Neural cell (in vitro differentiated cells): ENCODE results near the gene C11orf91. TPM values are rescaled to one million over a fixed set of nuclear protein-coding genes. Genes with fewer than 3 reads are reported as not detected.

Experiments used
- H2AFZ ChIP-seq: fragments of 200-600, 300-800 bp; sonication (generic), shearing (Covaris generic); 2 replicates; pipeline ENCODE4 v1.6.0; 2014; ENCODE audit warnings: low read depth, mild to moderate bottlenecking, antibody characterized with exemption, low read length, moderate library complexity
- H3F3A ChIP-seq: fragments of 200-600 bp; shearing (Covaris generic); 2 replicates; pipeline ENCODE4 v1.6.1; 2016; ENCODE audit warnings: mild to moderate bottlenecking, moderate library complexity, mixed read lengths, antibody characterized with exemption, low read length; ENCODE audit not compliant: insufficient read depth, poor library complexity, severe bottlenecking
- H3K27ac ChIP-seq: fragments of 200-600, 300-800 bp; sonication (generic), shearing (Covaris generic); 2 replicates; pipeline ENCODE4 v1.5.1; 2014; ENCODE audit warnings: mild to moderate bottlenecking, low read length, moderate library complexity
- H3K27me3 ChIP-seq: fragments of 300-800, 200-600 bp; sonication (generic), shearing (Covaris generic); 2 replicates; pipeline ENCODE4 v1.6.0; 2014; ENCODE audit warnings: mild to moderate bottlenecking, low read depth, low read length, moderate library complexity; ENCODE audit not compliant: insufficient read depth
- H3K36me3 ChIP-seq: fragments of 300-800, 200-600 bp; sonication (generic), shearing (Covaris generic); 2 replicates; pipeline ENCODE4 v1.5.1; 2014; ENCODE audit warnings: mild to moderate bottlenecking, antibody characterized with exemption, low read length, moderate library complexity; ENCODE audit not compliant: insufficient read depth
- H3K4me2 ChIP-seq: fragments of 300-800, 200-600 bp; sonication (generic), shearing (Covaris generic); 2 replicates; pipeline ENCODE4 v1.6.0; 2014; ENCODE audit warnings: mild to moderate bottlenecking, low read length
- H3K4me3 ChIP-seq: fragments of 300-800, 200-600 bp; sonication (generic), shearing (Covaris generic); 2 replicates; pipeline ENCODE4 v1.5.1; 2014; ENCODE audit warnings: mild to moderate bottlenecking, low read length, moderate library complexity
- H3K79me2 ChIP-seq: fragments of 200-600 bp; shearing (Covaris generic); replicated peaks from 2 replicates; pipeline ENCODE4 v1.6.0; 2014; ENCODE audit warnings: mild to moderate bottlenecking, low read length, moderate library complexity; ENCODE audit not compliant: insufficient read depth
- H3K9ac ChIP-seq: fragments of 300-800, 200-600 bp; sonication (generic), shearing (Covaris generic); 2 replicates; pipeline ENCODE4 v1.6.1; 2016; ENCODE audit warnings: mild to moderate bottlenecking, low read length, mixed read lengths
- H3K9me2 ChIP-seq: fragments of 200-600 bp; shearing (Covaris generic); 2 replicates; pipeline ENCODE4 v1.6.1; 2016; ENCODE audit warnings: mild to moderate bottlenecking, low read length, mixed read lengths; ENCODE audit not compliant: insufficient read depth
- H3K9me3 ChIP-seq: fragments of 200-600, 300-800 bp; sonication (generic), shearing (Covaris generic); 2 replicates; pipeline ENCODE4 v1.6.1; 2016; ENCODE audit warnings: mild to moderate bottlenecking, mixed run types, low read length, moderate library complexity, mixed read lengths
- H4K20me1 ChIP-seq: fragments of 200-600 bp; shearing (Covaris generic); 2 replicates; pipeline ENCODE4 v1.6.1; 2016; ENCODE audit warnings: mild to moderate bottlenecking, mixed run types; ENCODE audit not compliant: insufficient read depth
- CTCF ChIP-seq: fragments of 450-650 bp; IDR thresholded peaks from 2 replicates; pipeline ENCODE4 v1.5.1; 2014; ENCODE audit warnings: antibody characterized with exemption, mild to moderate bottlenecking, moderate library complexity; ENCODE audit not compliant: poor library complexity, severe bottlenecking
- EP300 ChIP-seq: fragments of 450-650 bp; conservative IDR thresholded peaks from 2 replicates; pipeline ENCODE4 v1.6.1; 2014; ENCODE audit warnings: antibody characterized with exemption, mild to moderate bottlenecking, moderate library complexity; ENCODE audit not compliant: poor library complexity, severe bottlenecking
- EZH2 ChIP-seq: fragments of 200-600, 300-800 bp; shearing (Covaris generic), sonication (generic); IDR thresholded peaks from 2 replicates; pipeline ENCODE4 v1.6.1; 2014; ENCODE audit warnings: antibody characterized with exemption, low read length, borderline replicate concordance, mild to moderate bottlenecking; ENCODE audit not compliant: insufficient read depth, poor library complexity, severe bottlenecking
- MXI1 ChIP-seq: fragments of 450-650 bp; conservative IDR thresholded peaks from 2 replicates; pipeline ENCODE4 v1.6.1; 2014; ENCODE audit warnings: antibody characterized with exemption, mild to moderate bottlenecking; ENCODE audit not compliant: poor library complexity, severe bottlenecking
- POLR2AphosphoS5 ChIP-seq: IDR thresholded peaks from 2 replicates; pipeline ENCODE4 v1.6.1; 2012
- RAD21 ChIP-seq: fragments of 450-650 bp; conservative IDR thresholded peaks from 2 replicates; pipeline ENCODE4 v1.6.1; 2014; ENCODE audit warnings: antibody characterized with exemption, mild to moderate bottlenecking, moderate library complexity
- REST ChIP-seq: IDR thresholded peaks from 2 replicates; pipeline ENCODE4 v1.6.1; 2012; ENCODE audit warnings: borderline replicate concordance
- SMC3 ChIP-seq: fragments of 450-650 bp; conservative IDR thresholded peaks from 2 replicates; pipeline ENCODE4 v1.6.1; 2014; ENCODE audit warnings: antibody characterized with exemption, mild to moderate bottlenecking, moderate library complexity; ENCODE audit not compliant: poor library complexity
- TAF1 ChIP-seq: IDR thresholded peaks from 2 replicates; pipeline ENCODE4 v1.6.1; 2012; ENCODE audit warnings: low read depth
- polyA plus RNA-seq: library from polyadenylated mRNA; depleted of rRNA; stranded (reverse); fragments of >200 nt; gene quantifications from 2 replicates; pipeline ENCODE4 v1.2.3, GENCODE V29; 2014

C11orf91 gene
- polyA plus RNA-seq, 1 donor from 2014 or later: not detected

- Histone ChIP-seq H3F3A (no peaks in the 10 kb centered on the region), H3K36me3 (no peaks in the 10 kb centered on the region), H2AFZ (no peak overlapping the region), H3K9me3 (no peaks in the 10 kb centered on the region), H3K27ac (no peak overlapping the region), H3K4me3 (no peak overlapping the region), H4K20me1 (no peaks in the 10 kb centered on the region), H3K4me2 (no peak overlapping the region), H3K9me2 (no peaks in the 10 kb centered on the region), H3K27me3 (no peaks in the 10 kb centered on the region), H3K79me2 (no peaks in the 10 kb centered on the region), H3K9ac (no peak overlapping the region)
- no peak for TF ChIP-seq CTCF
- no peak for TF ChIP-seq MXI1
- no peak for TF ChIP-seq RAD21
- no peak for TF ChIP-seq TAF1
- no peak for TF ChIP-seq REST
- no peak for TF ChIP-seq EZH2
- no peak for TF ChIP-seq EP300
- TF ChIP-seq POLR2AphosphoS5: no peak
- TF ChIP-seq SMC3: no peak
These were observed 4.2 kb downstream of the C11orf91 start for GRCh38 chr11:33696411-33696810.

- Histone ChIP-seq H3K27me3 (no peaks in the 10 kb centered on the region), H3F3A (no peaks in the 10 kb centered on the region), H3K9ac (no peak overlapping the region), H3K9me3 (no peaks in the 10 kb centered on the region), H3K79me2 (no peaks in the 10 kb centered on the region), H3K36me3 (no peaks in the 10 kb centered on the region), H3K4me3 (no peak overlapping the region), H3K27ac (no peak overlapping the region), H3K4me2 (no peak overlapping the region), H3K9me2 (no peaks in the 10 kb centered on the region), H2AFZ (no peak overlapping the region), H4K20me1 (no peaks in the 10 kb centered on the region)
- TF ChIP-seq EZH2 (no peak), TAF1 (no peak), POLR2AphosphoS5 (no peak), RAD21 (no peak), CTCF (no peak), MXI1 (no peak), REST (no peak)
These were observed 5.5 kb downstream of the C11orf91 start for GRCh38 chr11:33695051-33695566.
